ENCODE results near the gene MGME1.

The MGME1 gene, protein sequence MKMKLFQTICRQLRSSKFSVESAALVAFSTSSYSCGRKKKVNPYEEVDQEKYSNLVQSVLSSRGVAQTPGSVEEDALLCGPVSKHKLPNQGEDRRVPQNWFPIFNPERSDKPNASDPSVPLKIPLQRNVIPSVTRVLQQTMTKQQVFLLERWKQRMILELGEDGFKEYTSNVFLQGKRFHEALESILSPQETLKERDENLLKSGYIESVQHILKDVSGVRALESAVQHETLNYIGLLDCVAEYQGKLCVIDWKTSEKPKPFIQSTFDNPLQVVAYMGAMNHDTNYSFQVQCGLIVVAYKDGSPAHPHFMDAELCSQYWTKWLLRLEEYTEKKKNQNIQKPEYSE

DNA sequence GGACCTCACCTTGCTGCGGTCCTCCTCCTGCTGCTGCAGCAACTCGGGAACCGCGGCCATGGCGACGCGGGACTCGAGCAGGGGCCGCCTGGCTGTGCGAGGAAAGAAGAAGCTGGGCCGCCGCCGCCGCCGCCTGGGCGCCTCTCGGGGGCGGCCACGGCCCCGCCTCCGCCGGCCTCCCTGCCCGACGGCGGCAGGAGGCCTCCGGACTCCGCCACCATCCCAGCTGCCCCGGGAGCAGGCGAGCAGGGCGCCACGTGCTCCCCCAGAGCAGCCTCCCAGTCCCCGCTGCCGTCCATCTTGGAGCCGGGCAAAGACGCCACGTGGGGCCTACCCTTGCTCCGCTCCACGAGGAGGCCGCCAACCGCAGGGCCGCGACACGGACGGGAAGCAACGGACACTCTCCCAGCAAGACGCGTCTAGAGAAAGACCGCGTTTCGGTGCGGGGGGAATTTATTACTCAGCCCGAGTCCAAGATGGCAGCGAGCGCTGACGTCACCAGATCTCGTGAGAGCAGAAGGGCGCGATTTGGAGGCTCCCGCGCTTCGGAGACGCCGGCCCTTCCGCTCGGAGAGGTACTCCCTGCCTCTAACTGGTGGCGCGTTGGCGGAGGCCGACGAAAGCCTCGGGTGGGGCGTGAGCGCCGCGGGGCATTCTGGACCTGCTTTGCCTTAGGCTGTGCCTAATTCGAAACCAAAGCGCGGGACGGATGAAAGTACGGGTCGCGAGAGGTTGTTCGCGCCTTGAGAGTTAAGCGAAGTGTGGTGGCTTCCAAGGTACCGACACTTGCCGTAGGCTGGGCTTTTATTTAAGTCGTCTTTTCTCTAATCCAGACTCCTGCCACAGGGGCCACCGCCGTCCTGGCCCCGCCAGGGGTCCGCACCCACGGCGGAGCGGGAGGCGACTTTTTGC is at the start of gene MGME1, which contains the start of gene SNX5:
Gene MGME1, plus strand, starts transcription at position 653 of the 912 bp plus-strand sequence. CDS start 842 bp downstream, outside the sequence.
Gene SNX5, minus strand, starts transcription at position 429 of the 912 bp plus-strand sequence. Its CDS starts 369 bp downstream, at position 60.
- peak; percentile 93 for DNase-seq (ENCODE audit: extremely low spot score)
- POLR2A ChIA-PET = interaction anchor here (0.6 to 5.5 kb wide), 8 partner anchors 10 to 395 kb away, joined by 3 to 42 read pairs (median 4); no protein-coding TSS in a partner anchor
- TF ChIP-seq FOXK2 (IDR thresholded peaks at IDR 0.05) = no peak
- TF ChIP-seq TARDBP (IDR thresholded peaks at IDR 0.05) = no peak
- peak; percentile 63; the same call in 1 of the 2 replicates for TF ChIP-seq FOXM1 (IDR thresholded peaks at IDR 0.05; ENCODE audit: borderline replicate concordance)
- no peak for TF ChIP-seq SUZ12 (IDR thresholded peaks at IDR 0.05)
- TF ChIP-seq, protein P1, sequence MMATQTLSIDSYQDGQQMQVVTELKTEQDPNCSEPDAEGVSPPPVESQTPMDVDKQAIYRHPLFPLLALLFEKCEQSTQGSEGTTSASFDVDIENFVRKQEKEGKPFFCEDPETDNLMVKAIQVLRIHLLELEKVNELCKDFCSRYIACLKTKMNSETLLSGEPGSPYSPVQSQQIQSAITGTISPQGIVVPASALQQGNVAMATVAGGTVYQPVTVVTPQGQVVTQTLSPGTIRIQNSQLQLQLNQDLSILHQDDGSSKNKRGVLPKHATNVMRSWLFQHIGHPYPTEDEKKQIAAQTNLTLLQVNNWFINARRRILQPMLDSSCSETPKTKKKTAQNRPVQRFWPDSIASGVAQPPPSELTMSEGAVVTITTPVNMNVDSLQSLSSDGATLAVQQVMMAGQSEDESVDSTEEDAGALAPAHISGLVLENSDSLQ (IDR thresholded peaks at IDR 0.05) = peak; percentile 38
- no peak for TF ChIP-seq HDGF (IDR thresholded peaks at IDR 0.05; ENCODE audit: borderline replicate concordance)
- TF ChIP-seq ZNF384 (IDR thresholded peaks at IDR 0.05) = no peak
- TF ChIP-seq LEF1 (IDR thresholded peaks at IDR 0.05; ENCODE audit: borderline replicate concordance) = peak; percentile 93
- TF ChIP-seq BHLHE40 (IDR thresholded peaks at IDR 0.05; ENCODE audit: borderline replicate concordance) = no peak
- TF ChIP-seq NFRKB (IDR thresholded peaks at IDR 0.05) = peak; percentile 96
- peak; percentile 67 for TF ChIP-seq CTBP1 (IDR thresholded peaks at IDR 0.05; ENCODE audit: borderline replicate concordance)
- TF ChIP-seq SP1 (IDR thresholded peaks at IDR 0.05) = peak; percentile 55; the same call in 1 of the 2 replicates
- 0 out of 2 replicates have a peak, but pooled peaks have one; percentile 43 for TF ChIP-seq ARNT (IDR thresholded peaks at IDR 0.05)
- no peak for TF ChIP-seq FOXA1 (IDR thresholded peaks at IDR 0.05)
- peak; percentile 89 for TF ChIP-seq ELF4 (IDR thresholded peaks at IDR 0.05)
- peak; percentile 93 for TF ChIP-seq L3MBTL2 (conservative IDR thresholded peaks at IDR 0.05)
- CTCF ChIA-PET = no interaction called here

DNA sequence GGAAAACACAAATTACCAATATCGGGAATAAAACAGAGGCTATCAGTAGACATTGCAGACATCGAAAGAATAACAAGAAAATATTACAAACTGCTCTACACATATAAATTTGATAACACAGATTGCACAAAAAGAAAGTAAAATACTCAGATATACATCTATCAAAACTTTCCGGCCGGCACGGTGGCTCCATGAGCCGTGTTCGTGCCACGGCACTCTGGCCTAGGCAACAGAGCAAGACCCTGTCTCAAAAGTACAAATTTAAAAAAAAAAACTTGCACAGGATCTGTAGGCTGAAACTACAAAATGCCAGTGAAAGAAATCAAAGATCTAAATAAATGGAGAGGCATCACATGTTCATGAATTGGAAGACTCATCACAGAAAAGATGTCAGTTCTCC is 49.7 kb upstream of the MGME1 start:
- TF ChIP-seq CTBP1 (IDR thresholded peaks at IDR 0.05; ENCODE audit: borderline replicate concordance) (no peak), ARNT (IDR thresholded peaks at IDR 0.05) (no peak), FOXA1 (IDR thresholded peaks at IDR 0.05) (no peak), L3MBTL2 (conservative IDR thresholded peaks at IDR 0.05) (no peak), TARDBP (IDR thresholded peaks at IDR 0.05) (no peak), SUZ12 (IDR thresholded peaks at IDR 0.05) (no peak), HDGF (IDR thresholded peaks at IDR 0.05; ENCODE audit: borderline replicate concordance) (no peak), SP1 (IDR thresholded peaks at IDR 0.05) (no peak), FOXM1 (IDR thresholded peaks at IDR 0.05; ENCODE audit: borderline replicate concordance) (no peak), LEF1 (IDR thresholded peaks at IDR 0.05; ENCODE audit: borderline replicate concordance) (no peak), ELF4 (IDR thresholded peaks at IDR 0.05) (no peak), ZNF384 (IDR thresholded peaks at IDR 0.05) (no peak), BHLHE40 (IDR thresholded peaks at IDR 0.05; ENCODE audit: borderline replicate concordance) (no peak), FOXK2 (IDR thresholded peaks at IDR 0.05) (no peak), NFRKB (IDR thresholded peaks at IDR 0.05) (no peak)
- TF ChIP-seq, protein P1 (IDR thresholded peaks at IDR 0.05) = no peak
- ChIA-PET CTCF (no interaction called here), POLR2A (no interaction called here)
- no peak for DNase-seq (ENCODE audit: extremely low spot score)

DNA sequence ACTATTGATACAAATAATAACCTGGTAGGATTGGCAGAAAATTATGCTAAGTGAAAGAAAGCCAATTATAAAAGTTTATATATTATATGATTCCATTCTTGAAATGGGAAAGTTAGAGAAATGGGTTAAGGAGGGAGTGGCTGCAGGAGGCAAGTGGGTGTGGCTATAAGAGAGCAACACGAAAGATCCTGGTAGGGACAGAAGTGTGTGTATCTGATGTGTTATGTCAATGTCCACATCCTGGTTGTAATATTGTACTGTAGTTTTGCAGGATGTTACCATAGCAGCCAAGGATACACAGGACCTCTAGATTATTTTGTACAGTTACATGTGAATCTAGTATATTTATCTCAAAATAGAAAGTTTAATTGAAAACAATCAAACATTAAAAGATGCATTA is 47.0 kb upstream of the MGME1 start:
- CTCF ChIA-PET = no interaction called here
- no peak for DNase-seq (ENCODE audit: extremely low spot score)
- POLR2A ChIA-PET = no interaction called here
- TF ChIP-seq FOXM1 (IDR thresholded peaks at IDR 0.05; ENCODE audit: borderline replicate concordance) (no peak), ZNF384 (IDR thresholded peaks at IDR 0.05) (no peak), NFRKB (IDR thresholded peaks at IDR 0.05) (no peak), ELF4 (IDR thresholded peaks at IDR 0.05) (no peak), SUZ12 (IDR thresholded peaks at IDR 0.05) (no peak), FOXA1 (IDR thresholded peaks at IDR 0.05) (no peak), L3MBTL2 (conservative IDR thresholded peaks at IDR 0.05) (no peak), FOXK2 (IDR thresholded peaks at IDR 0.05) (no peak), ARNT (IDR thresholded peaks at IDR 0.05) (no peak)
- TF ChIP-seq, protein P1 (IDR thresholded peaks at IDR 0.05) = no peak

DNA sequence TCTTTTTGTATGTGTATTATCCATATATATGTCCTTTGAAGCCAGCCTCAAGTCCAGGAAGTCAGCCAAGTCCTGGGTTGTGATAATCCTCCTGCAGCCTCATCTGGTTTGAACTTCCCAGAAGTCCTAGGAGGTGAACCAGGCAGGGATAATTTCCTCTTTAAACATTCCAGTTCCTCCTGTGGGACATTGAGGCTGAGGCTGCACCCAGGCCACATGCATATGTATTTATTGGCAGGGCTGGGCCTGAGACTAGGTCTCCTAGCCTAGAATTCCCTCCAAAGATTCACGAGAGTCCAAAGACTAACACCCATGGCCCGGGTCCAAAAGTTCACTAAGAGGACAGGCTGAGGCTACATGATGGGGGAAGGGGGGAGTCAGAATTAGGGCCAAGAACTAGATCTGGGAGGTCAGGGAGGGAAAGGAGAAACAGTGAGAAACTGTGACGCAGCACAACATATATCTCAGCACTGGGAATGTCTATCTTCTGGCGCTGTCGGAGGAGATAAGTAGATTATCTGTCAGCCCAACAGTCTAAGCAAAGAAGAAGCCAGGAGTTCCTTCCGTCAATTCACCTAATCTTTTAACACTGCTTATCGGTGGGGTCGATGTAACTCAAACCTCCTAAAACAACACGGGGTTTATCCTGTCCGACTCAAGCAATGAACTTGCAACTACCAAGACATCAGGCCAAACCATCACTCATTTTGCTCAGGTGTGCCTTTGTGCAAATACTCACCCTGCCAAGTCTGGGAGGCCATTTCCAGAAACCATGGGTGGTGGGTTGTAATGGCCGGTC is 43.5 kb upstream of the MGME1 start:
- CTCF ChIA-PET = no interaction called here
- POLR2A ChIA-PET = no interaction called here
- no peak for DNase-seq (ENCODE audit: extremely low spot score)
- TF ChIP-seq ZNF384 (IDR thresholded peaks at IDR 0.05) = no peak
- no peak for TF ChIP-seq SUZ12 (IDR thresholded peaks at IDR 0.05)
- no peak for TF ChIP-seq SP1 (IDR thresholded peaks at IDR 0.05)
- TF ChIP-seq, protein P1 (IDR thresholded peaks at IDR 0.05) = no peak
- no peak for TF ChIP-seq TARDBP (IDR thresholded peaks at IDR 0.05)
- no peak for TF ChIP-seq ELF4 (IDR thresholded peaks at IDR 0.05)
- no peak for TF ChIP-seq FOXA1 (IDR thresholded peaks at IDR 0.05)
- TF ChIP-seq ARNT (IDR thresholded peaks at IDR 0.05) = no peak
- TF ChIP-seq L3MBTL2 (conservative IDR thresholded peaks at IDR 0.05) = no peak
- TF ChIP-seq HDGF (IDR thresholded peaks at IDR 0.05; ENCODE audit: borderline replicate concordance) = no peak
- no peak for TF ChIP-seq FOXM1 (IDR thresholded peaks at IDR 0.05; ENCODE audit: borderline replicate concordance)
- TF ChIP-seq CTBP1 (IDR thresholded peaks at IDR 0.05; ENCODE audit: borderline replicate concordance) = no peak
- no peak for TF ChIP-seq LEF1 (IDR thresholded peaks at IDR 0.05; ENCODE audit: borderline replicate concordance)
- TF ChIP-seq FOXK2 (IDR thresholded peaks at IDR 0.05) = no peak
